Brain microvascular endothelial cell (primary cell): Measurements from ENCODE around the gene TMEM132D.

Experiments
- DNase-seq: peaks from one replicate; pipeline ENCODE4 v3.0.0-alpha.2; 2020
- H3K27ac ChIP-seq: fragments of 250-450 bp; sonication (Bioruptor Pico); 2 replicates; pipeline ENCODE4 v1.5.1; 2020; ENCODE audit warnings: mild to moderate bottlenecking, moderate library complexity
- H3K27me3 ChIP-seq: fragments of 250-450 bp; sonication (Bioruptor Pico); replicated peaks from 2 replicates; pipeline ENCODE4 v1.5.1; 2020; ENCODE audit warnings: mild to moderate bottlenecking
- H3K36me3 ChIP-seq: fragments of 250-450 bp; sonication (Bioruptor Pico); replicated peaks from 2 replicates; pipeline ENCODE4 v1.5.1; 2020; ENCODE audit warnings: mild to moderate bottlenecking
- H3K4me3 ChIP-seq: 2 replicates; pipeline ENCODE4 v1.5.1; 2011; ENCODE audit warnings: low read depth, mild to moderate bottlenecking, control low read depth, low read length, moderate library complexity
- in situ Hi-C: cut with HindIII; loops from 2 replicates; pipeline ENCODE4 v1.10.0; 2017; ENCODE audit warnings: low sequenced_read_pairs, low pct_ligation_motif_present
- TF ChIP-seq, protein P1 (sequence below): IDR thresholded peaks from 2 replicates; pipeline ENCODE4 v1.5.1; 2011; ENCODE audit warnings: low read depth, mild to moderate bottlenecking, moderate library complexity, low read length, control low read depth, inconsistent platforms; ENCODE audit errors: missing control alignments

The TMEM132D gene

GRCh38 chr12:129097451-129097850 is 806.4 kb downstream of the TMEM132D start:
- DNase-seq = no peak
- Histone ChIP-seq H3K36me3 (no peaks in the 10 kb centered on the region), H3K4me3 (no peak overlapping the region), H3K27me3 (no peaks in the 10 kb centered on the region), H3K27ac (no peak overlapping the region)
- in situ Hi-C loops = no loop called here
- TF ChIP-seq, protein P1, sequence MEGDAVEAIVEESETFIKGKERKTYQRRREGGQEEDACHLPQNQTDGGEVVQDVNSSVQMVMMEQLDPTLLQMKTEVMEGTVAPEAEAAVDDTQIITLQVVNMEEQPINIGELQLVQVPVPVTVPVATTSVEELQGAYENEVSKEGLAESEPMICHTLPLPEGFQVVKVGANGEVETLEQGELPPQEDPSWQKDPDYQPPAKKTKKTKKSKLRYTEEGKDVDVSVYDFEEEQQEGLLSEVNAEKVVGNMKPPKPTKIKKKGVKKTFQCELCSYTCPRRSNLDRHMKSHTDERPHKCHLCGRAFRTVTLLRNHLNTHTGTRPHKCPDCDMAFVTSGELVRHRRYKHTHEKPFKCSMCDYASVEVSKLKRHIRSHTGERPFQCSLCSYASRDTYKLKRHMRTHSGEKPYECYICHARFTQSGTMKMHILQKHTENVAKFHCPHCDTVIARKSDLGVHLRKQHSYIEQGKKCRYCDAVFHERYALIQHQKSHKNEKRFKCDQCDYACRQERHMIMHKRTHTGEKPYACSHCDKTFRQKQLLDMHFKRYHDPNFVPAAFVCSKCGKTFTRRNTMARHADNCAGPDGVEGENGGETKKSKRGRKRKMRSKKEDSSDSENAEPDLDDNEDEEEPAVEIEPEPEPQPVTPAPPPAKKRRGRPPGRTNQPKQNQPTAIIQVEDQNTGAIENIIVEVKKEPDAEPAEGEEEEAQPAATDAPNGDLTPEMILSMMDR = no peak

DNA sequence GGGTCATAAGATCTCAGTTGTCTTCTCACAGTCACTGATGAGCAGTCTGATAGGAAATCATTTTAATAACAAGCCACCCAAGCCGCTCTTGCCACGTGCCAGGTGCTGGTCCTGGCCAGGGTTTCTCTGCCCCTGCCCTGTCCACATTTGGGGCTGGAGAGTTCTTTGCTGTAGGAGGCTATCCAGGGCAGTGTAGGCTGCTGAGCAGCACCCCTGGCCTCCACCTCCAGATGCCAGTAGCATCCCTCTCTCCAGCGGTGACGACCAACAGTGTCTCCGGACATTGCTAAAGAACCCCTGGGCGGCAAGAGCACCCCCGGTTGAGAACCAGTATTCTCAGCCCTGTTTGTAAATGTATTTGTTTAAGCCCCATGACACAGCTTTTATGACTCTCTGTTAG is 806.9 kb downstream of the TMEM132D start:
- H3K36me3 ChIP-seq = no peaks in the 10 kb centered on the region
- no peak overlapping the region for H3K27ac ChIP-seq
- H3K27me3 ChIP-seq = no peaks in the 10 kb centered on the region
- TF ChIP-seq, protein P1 = no peak
- H3K4me3 ChIP-seq = no peak overlapping the region
- DNase-seq = no peak
- in situ Hi-C loops = no loop called here

DNA sequence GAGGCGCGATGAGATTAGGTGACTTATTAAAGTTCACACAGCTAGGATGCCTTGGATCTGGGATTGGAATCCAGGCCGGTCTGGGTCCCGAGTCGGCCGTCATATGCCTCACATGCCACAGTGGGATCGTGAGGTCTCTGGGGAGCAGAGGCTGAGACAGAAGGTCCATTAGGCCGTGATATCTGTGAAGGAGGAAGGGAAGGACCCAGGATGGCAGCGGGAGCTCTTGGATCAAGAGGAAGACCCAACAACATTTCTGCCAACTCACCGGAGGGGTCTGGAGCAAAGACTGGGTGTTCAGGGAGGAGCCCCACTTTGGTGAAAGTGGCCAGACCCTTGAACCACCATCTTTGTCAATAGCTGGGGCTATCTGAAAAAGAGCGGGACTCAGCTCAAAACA is 807.6 kb downstream of the TMEM132D start:
- no peak for DNase-seq
- Histone ChIP-seq H3K27me3 (no peaks in the 10 kb centered on the region), H3K4me3 (no peak overlapping the region), H3K36me3 (no peaks in the 10 kb centered on the region), H3K27ac (no peak overlapping the region)
- in situ Hi-C loops = no loop called here
- TF ChIP-seq, protein P1 = no peak

- no peak for DNase-seq
- H3K27me3 ChIP-seq = no peaks in the 10 kb centered on the region
- TF ChIP-seq, protein P1 = no peak
- in situ Hi-C loops = no loop called here
- no peaks in the 10 kb centered on the region for H3K36me3 ChIP-seq
- H3K4me3 ChIP-seq = no peak overlapping the region
- H3K27ac ChIP-seq = no peak overlapping the region
These were observed 814.2 kb downstream of the TMEM132D start for GRCh38 chr12:129089576-129089975.

- Histone ChIP-seq H3K27ac (no peak overlapping the region), H3K4me3 (no peak overlapping the region), H3K27me3 (no peaks in the 10 kb centered on the region), H3K36me3 (no peaks in the 10 kb centered on the region)
- in situ Hi-C loops = no loop called here
- no peak for DNase-seq
- TF ChIP-seq, protein P1 = no peak
These were observed 818.7 kb downstream of the TMEM132D start for GRCh38 chr12:129084875-129085826.
